A549 (cell line): ENCODE results near the gene B9D1. TPM values are rescaled to one million over a fixed set of nuclear protein-coding genes. Genes with fewer than 3 reads are reported as not detected.

Experiments used
- ATAC-seq, 2 experiments: fragments of 200-7000 bp in 1 of 2; fragments of >200 bp in 1 of 2; cut with Nextera tagmentation in 1 of 2; cut with Tn5 transposase in 1 of 2; 3 replicates each; pipeline versions ENCODE4 v1.8.0 to v1.9.1; 2018 to 2020; ENCODE audit warnings: mild to moderate bottlenecking in 1 of 2, moderate library complexity in 1 of 2
- CTCF ChIA-PET: fragments of 300-600 bp; sonication (Branson Sonifier 250); formaldehyde crosslinking; extraction: SDS; loops from one replicate; lab custom pipeline; 2021; ENCODE audit warnings: antibody characterized with exemption, inconsistent platforms; lab: Yijun Ruan, JAX
- POLR2A ChIA-PET: fragments of 350-600 bp; formaldehyde crosslinking; extraction: SDS; loops from one replicate; lab custom pipeline; 2021; ENCODE audit warnings: antibody characterized with exemption, inconsistent platforms; lab: Yijun Ruan, JAX
- DNase-seq, 2 experiments: peaks; one replicate each; pipeline versions ENCODE4 v3.0.0 to v3.0.0-alpha.2; 2011 to 2016; ENCODE audit warnings: low read depth in 1 of 2, low spot score in 1 of 2
- FAIRE-seq: peaks from 2 replicates; lab custom pipeline; 2011; peaks lifted over from hg19 to GRCh38; lab: Jason Lieb, UNC
- H3K27ac ChIP-seq, 2 experiments: fragments of >200 bp; sonication (Bioruptor Twin); formaldehyde crosslinking; 3 replicates each; pipeline ENCODE4 v1.5.1; 2016 to 2017
- H3K4me1 ChIP-seq: fragments of >200 bp; sonication (Bioruptor Twin); formaldehyde crosslinking; 3 replicates; pipeline ENCODE4 v1.6.1; 2016
- H3K4me2 ChIP-seq: fragments of >200 bp; sonication (Bioruptor Twin); formaldehyde crosslinking; 3 replicates; pipeline ENCODE4 v1.6.1; 2016
- H3K4me3 ChIP-seq: fragments of >200 bp; sonication (Bioruptor Twin); formaldehyde crosslinking; 3 replicates; pipeline ENCODE4 v1.5.1; 2016
- H3K9me3 ChIP-seq: fragments of >200 bp; sonication (Bioruptor Twin); formaldehyde crosslinking; 3 replicates; pipeline ENCODE4 v1.6.1; 2016
- ATOH8 ChIP-seq: fragments of 250-450 bp; sonication (Bioruptor Pico); IDR thresholded peaks from 2 replicates; pipeline ENCODE4 v1.5.0; 2020; ENCODE audit warnings: low read depth, mild to moderate bottlenecking, moderate library complexity
- CBX2 ChIP-seq: fragments of 200-600 bp; sonication (generic); IDR thresholded peaks from 2 replicates; pipeline ENCODE4 v1.6.1; 2016; ENCODE audit warnings: low read depth, mild to moderate bottlenecking, borderline replicate concordance
- CEBPB ChIP-seq, 2 experiments: fragments of >200 bp in 1 of 2; sonication (Bioruptor Twin) in 1 of 2; formaldehyde crosslinking in 1 of 2; IDR thresholded peaks; 2 replicates each; pipeline ENCODE4 v1.6.1; 2012 to 2016
- CHD4 ChIP-seq: fragments of 200-600 bp; sonication (generic); IDR thresholded peaks from 2 replicates; pipeline ENCODE4 v1.6.1; 2016; ENCODE audit warnings: antibody characterized with exemption, mild to moderate bottlenecking, borderline replicate concordance
- EHF ChIP-seq: fragments of 250-450 bp; sonication (Bioruptor Pico); IDR thresholded peaks from 2 replicates; pipeline ENCODE4 v1.5.0; 2020; ENCODE audit warnings: mild to moderate bottlenecking
- EHMT2 ChIP-seq: fragments of 200-600 bp; sonication (generic); IDR thresholded peaks from 2 replicates; pipeline ENCODE4 v1.6.1; 2016; ENCODE audit warnings: antibody characterized with exemption, low read depth, mild to moderate bottlenecking, moderate library complexity
- EP300 ChIP-seq, 2 experiments: fragments of >200 bp; sonication (Bioruptor Twin); formaldehyde crosslinking; IDR thresholded peaks; 2 replicates in 1 of 2; 3 replicates in 1 of 2; pipeline ENCODE4 v1.6.1; 2016 to 2017
- FOSB ChIP-seq: fragments of 250-450 bp; sonication (Bioruptor Pico); IDR thresholded peaks from 2 replicates; pipeline ENCODE4 v1.5.0; 2020; ENCODE audit warnings: mild to moderate bottlenecking, moderate library complexity
- GATA3 ChIP-seq: IDR thresholded peaks from 2 replicates; pipeline ENCODE4 v1.6.1; 2012; ENCODE audit warnings: borderline replicate concordance
- HEYL ChIP-seq: fragments of 250-450 bp; sonication (Bioruptor Pico); IDR thresholded peaks from 2 replicates; pipeline ENCODE4 v1.8.0; 2021; ENCODE audit warnings: mild to moderate bottlenecking, moderate library complexity
- HOXB13 ChIP-seq: fragments of 250-450 bp; sonication (Bioruptor Pico); IDR thresholded peaks from 2 replicates; pipeline ENCODE4 v1.5.0; 2020; ENCODE audit warnings: low read depth, mild to moderate bottlenecking, moderate library complexity
- JUN ChIP-seq, 2 experiments: fragments of >200 bp; sonication (Bioruptor Twin); formaldehyde crosslinking; IDR thresholded peaks; 2 replicates in 1 of 2; 3 replicates in 1 of 2; pipeline ENCODE4 v1.6.1; 2016 to 2017
- NFE2L2 ChIP-seq: fragments of 150-350 bp; conservative IDR thresholded peaks from 2 replicates; pipeline ENCODE4 v1.6.1; 2014; ENCODE audit warnings: low read length
- PBX3 ChIP-seq: IDR thresholded peaks from 2 replicates; pipeline ENCODE4 v1.6.1; 2012
- PHF8 ChIP-seq: fragments of 200-600 bp; sonication (generic); IDR thresholded peaks from 2 replicates; pipeline ENCODE4 v1.6.1; 2016; ENCODE audit warnings: low read depth, mild to moderate bottlenecking, antibody characterized with exemption, moderate library complexity, borderline replicate concordance
- POLR2A ChIP-seq: IDR thresholded peaks from 2 replicates; pipeline ENCODE4 v1.6.1; 2012; ENCODE audit warnings: mild to moderate bottlenecking, low read length
- RAD21 ChIP-seq, 2 experiments: fragments of >200 bp in 1 of 2; sonication (Bioruptor Twin) in 1 of 2; formaldehyde crosslinking in 1 of 2; IDR thresholded peaks in 1 of 2; conservative IDR thresholded peaks in 1 of 2; 2 replicates in 1 of 2; 3 replicates in 1 of 2; pipeline ENCODE4 v1.6.1; 2012 to 2018; ENCODE audit warnings: inconsistent platforms in 1 of 2
- RFX5 ChIP-seq: fragments of 450-650 bp; IDR thresholded peaks from 2 replicates; pipeline ENCODE4 v1.7.1; 2014; ENCODE audit warnings: antibody characterized with exemption, mild to moderate bottlenecking, moderate library complexity
- SMC3 ChIP-seq: fragments of >200 bp; sonication (Bioruptor Twin); formaldehyde crosslinking; IDR thresholded peaks from 3 replicates; pipeline ENCODE4 v1.6.1; 2018; ENCODE audit warnings: inconsistent platforms
- SREBF2 ChIP-seq: fragments of 450-650 bp; IDR thresholded peaks from 2 replicates; pipeline ENCODE4 v1.6.1; 2014; ENCODE audit warnings: mild to moderate bottlenecking, moderate library complexity
- TFCP2L1 ChIP-seq: fragments of 250-450 bp; sonication (Bioruptor Pico); IDR thresholded peaks from 2 replicates; pipeline ENCODE4 v1.5.0; 2021; ENCODE audit warnings: mild to moderate bottlenecking
- ZC3H11A ChIP-seq: fragments of 450-650 bp; IDR thresholded peaks from 2 replicates; pipeline ENCODE4 v1.6.1; 2014; ENCODE audit warnings: antibody characterized with exemption, mild to moderate bottlenecking
- ZNF302 ChIP-seq: fragments of 250-450 bp; sonication (Bioruptor Pico); IDR thresholded peaks from 2 replicates; pipeline ENCODE4 v1.9.0; 2021; ENCODE audit warnings: inconsistent platforms, mild to moderate bottlenecking, moderate library complexity
- WGBS: methylation state at CpG from one replicate; pipeline ENCODE4 v1.1.6; 2017; ENCODE audit errors: missing lambda C conversion rate; 5-methylcytosine and 5-hydroxymethylcytosine counted together
- polyA plus RNA-seq, 4 experiments: library from polyadenylated mRNA; depleted of rRNA in 3 of 4; stranded (reverse); fragments of >200 nt; fragmentation: RNase III in 1 of 4; extraction: RNeasy Plus Mini Kit Qiagen cat#74134 plus additional on column Dnase treatment in 1 of 4; gene quantifications; 2 replicates in 3 of 4; 3 replicates in 1 of 4; pipeline ENCODE4 v1.2.3, GENCODE V29; 2011 to 2017
- TF ChIP-seq, protein P1 (sequence below): fragments of >200 bp; sonication (Bioruptor Twin); formaldehyde crosslinking; IDR thresholded peaks from 3 replicates; pipeline ENCODE4 v1.5.1; 2016

Gene B9D1
- polyA plus RNA-seq, 2 of the 4 experiments (the other 2 are of a cell fraction), result 48.2 to 60.6 TPM

GRCh38 chr17:19319771-19320505 lies 42.6 kb downstream of the B9D1 start:
- CTCF ChIA-PET, result interaction anchor here (0.8 to 9.6 kb wide), 7 partner anchors 9 to 455 kb away, joined by 3 to 62 read pairs (median 5); partner anchors contain the start of gene B9D1
- no peak for FAIRE-seq
- DNase-seq, result no peak

DNA sequence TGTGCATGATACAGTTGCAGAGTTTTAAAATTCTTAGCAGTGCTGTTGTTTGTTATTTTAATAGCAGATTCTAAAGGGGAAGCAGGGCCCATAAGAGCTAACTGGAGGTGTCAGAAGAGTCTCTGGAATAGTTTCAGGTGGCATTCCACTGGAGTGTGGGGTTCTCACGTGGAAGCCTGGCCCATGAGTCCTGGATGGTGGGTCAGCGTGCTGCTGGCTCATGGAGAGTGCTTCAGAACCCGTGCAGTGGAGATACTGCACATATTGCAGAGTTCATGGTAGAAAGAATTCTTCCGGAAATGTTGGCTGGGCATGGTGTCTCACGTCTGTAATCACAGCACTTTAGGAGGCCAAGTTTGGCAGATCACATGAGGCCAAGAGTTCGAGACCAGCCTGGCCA lies 43.9 kb downstream of the B9D1 start:
- DNase-seq, result no peak
- Histone ChIP-seq H3K4me2 (no peak overlapping the region), H3K9me3 (no peaks in the 10 kb centered on the region), H3K27ac (no peak overlapping the region), H3K4me3 (no peak overlapping the region), H3K4me1 (0 out of 3 replicates have a peak, but pooled peaks cover 5% of the 10 kb centered on the region)
- ChIA-PET POLR2A (no interaction called here), CTCF (interaction anchor here (0.6 to 9.6 kb wide), 5 partner anchors 9 to 109 kb away, joined by 3 to 62 read pairs (median 4); no protein-coding TSS in a partner anchor)
- 85% methylated on average over 6 of the region's 6 CpGs for WGBS
- ATAC-seq, result no peak
- TF ChIP-seq GATA3, result no peak
- no peak for TF ChIP-seq PBX3
- TF ChIP-seq, protein P1, sequence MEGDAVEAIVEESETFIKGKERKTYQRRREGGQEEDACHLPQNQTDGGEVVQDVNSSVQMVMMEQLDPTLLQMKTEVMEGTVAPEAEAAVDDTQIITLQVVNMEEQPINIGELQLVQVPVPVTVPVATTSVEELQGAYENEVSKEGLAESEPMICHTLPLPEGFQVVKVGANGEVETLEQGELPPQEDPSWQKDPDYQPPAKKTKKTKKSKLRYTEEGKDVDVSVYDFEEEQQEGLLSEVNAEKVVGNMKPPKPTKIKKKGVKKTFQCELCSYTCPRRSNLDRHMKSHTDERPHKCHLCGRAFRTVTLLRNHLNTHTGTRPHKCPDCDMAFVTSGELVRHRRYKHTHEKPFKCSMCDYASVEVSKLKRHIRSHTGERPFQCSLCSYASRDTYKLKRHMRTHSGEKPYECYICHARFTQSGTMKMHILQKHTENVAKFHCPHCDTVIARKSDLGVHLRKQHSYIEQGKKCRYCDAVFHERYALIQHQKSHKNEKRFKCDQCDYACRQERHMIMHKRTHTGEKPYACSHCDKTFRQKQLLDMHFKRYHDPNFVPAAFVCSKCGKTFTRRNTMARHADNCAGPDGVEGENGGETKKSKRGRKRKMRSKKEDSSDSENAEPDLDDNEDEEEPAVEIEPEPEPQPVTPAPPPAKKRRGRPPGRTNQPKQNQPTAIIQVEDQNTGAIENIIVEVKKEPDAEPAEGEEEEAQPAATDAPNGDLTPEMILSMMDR, result no peak
- no peak for TF ChIP-seq ZC3H11A
- TF ChIP-seq HEYL (CRISPR knock-in tag), result no peak
- no peak for TF ChIP-seq SREBF2
- TF ChIP-seq ATOH8, result no peak
- no peak for TF ChIP-seq CEBPB (IDR thresholded peaks at IDR 0.05)
- no peak for TF ChIP-seq NFE2L2
- no peak for TF ChIP-seq FOSB (CRISPR knock-in tag)
- no peak for TF ChIP-seq HOXB13
- FAIRE-seq, result no peak

More at GRCh38 chr17:19319771-19320505, 42.6 kb downstream of the B9D1 start:
- Histone ChIP-seq H3K9me3 (peaks cover 2% of the 10 kb centered on the region; the same call in 2 of the 3 replicates), H3K4me2 (no peak overlapping the region), H3K27ac (no peak overlapping the region), H3K4me3 (no peak overlapping the region), H3K4me1 (0 out of 3 replicates have a peak, but pooled peaks cover 5% of the 10 kb centered on the region)
- 96% methylated on average over 12 of the region's 12 CpGs for WGBS
- no peak for ATAC-seq
- POLR2A ChIA-PET, result no interaction called here
- TF ChIP-seq JUN (IDR thresholded peaks at IDR 0.05), result no peak
- no peak for TF ChIP-seq TFCP2L1 (CRISPR knock-in tag)
- no peak for TF ChIP-seq ZNF302
- TF ChIP-seq CHD4, result no peak

DNA sequence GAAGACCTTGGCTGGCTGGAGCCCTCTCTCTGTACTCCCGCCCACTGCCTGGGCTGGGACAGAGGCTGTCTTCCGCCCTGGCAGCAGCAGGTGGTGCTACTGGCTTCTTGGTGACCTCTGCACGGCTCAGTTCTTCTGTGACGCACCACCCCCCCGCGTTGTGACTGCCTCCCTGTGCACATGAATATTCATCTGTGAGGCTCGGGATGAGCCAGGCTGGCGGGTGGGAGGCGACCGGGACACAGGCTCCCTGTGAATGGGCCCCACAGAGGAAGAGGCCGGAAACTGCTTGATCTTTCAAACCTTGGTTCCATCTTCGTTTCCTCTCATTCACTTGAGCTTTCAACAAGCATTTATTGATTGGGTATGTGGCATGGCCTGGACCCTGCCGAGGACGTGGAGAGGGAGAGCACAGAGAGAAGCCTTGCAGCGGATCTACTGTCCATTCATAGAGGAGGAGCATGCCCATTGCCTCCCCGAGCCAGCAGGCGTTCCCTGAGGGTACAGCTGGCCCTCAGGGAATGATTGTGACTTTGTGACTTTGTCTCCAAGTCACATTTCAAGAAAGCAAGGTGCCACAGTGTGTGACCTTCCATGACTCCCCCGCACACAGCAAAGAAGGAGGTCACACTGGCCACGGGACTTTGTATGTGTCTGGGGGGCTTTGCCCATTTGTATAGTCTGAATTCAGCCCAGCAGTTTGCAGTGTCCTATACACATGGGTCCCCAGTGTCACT lies 45.0 kb downstream of the B9D1 start:
- Histone ChIP-seq H3K27ac (no peak overlapping the region), H3K4me1 (0 out of 3 replicates have a peak, but pooled peaks cover 5% of the 10 kb centered on the region), H3K4me2 (no peak overlapping the region), H3K4me3 (no peak overlapping the region)
- FAIRE-seq, result no peak
- POLR2A ChIA-PET, result no interaction called here
- CTCF ChIA-PET, result interaction anchor here (1.1 to 9.6 kb wide), 8 partner anchors 10 to 47 kb away, joined by 3 to 62 read pairs (median 4); partner anchors contain the start of gene B9D1
- TF ChIP-seq CBX2, result no peak
- TF ChIP-seq POLR2A, result no peak
- peak; percentile 30 to 46; a peak in 3 of 5 replicates for TF ChIP-seq RAD21 (conservative IDR thresholded peaks at IDR 0.05 in 1 of 2, IDR thresholded peaks at IDR 0.05 in 1 of 2)
- no peak for TF ChIP-seq JUN (IDR thresholded peaks at IDR 0.05)
- TF ChIP-seq, protein P1, result peak; percentile 16; the same call in 1 of the 3 replicates
- TF ChIP-seq PHF8, result no peak
- no peak for TF ChIP-seq CEBPB (IDR thresholded peaks at IDR 0.05)
- no peak for TF ChIP-seq EP300 (IDR thresholded peaks at IDR 0.05)
- TF ChIP-seq EHF, result no peak
- TF ChIP-seq ZC3H11A, result no peak
- no peak for TF ChIP-seq HEYL (CRISPR knock-in tag)
- no peak for TF ChIP-seq RFX5
- TF ChIP-seq SMC3, result 0 out of 3 replicates have a peak, but pooled peaks have one; percentile 13
- no peak for TF ChIP-seq EHMT2
- TF ChIP-seq, all 56 proteins: peak for 3
- ATAC-seq, result peak; percentile 76 to 81
- 79% methylated on average over 19 of the region's 19 CpGs for WGBS
- no peaks in the 10 kb centered on the region for H3K9me3 ChIP-seq
- DNase-seq, result peak in 1 of 2 experiments; percentile 60
